ENCODE results near the gene TXNDC16. TPM values are rescaled to one million over a fixed set of nuclear protein-coding genes. Genes with fewer than 3 reads are reported as not detected.

The TXNDC16 gene
- total and polyA plus RNA-seq, 2 donors (not counting 3 experiments of a cell fraction or from before 2014, with no cell fraction given) = 2.3 to 4.5 TPM

DNA sequence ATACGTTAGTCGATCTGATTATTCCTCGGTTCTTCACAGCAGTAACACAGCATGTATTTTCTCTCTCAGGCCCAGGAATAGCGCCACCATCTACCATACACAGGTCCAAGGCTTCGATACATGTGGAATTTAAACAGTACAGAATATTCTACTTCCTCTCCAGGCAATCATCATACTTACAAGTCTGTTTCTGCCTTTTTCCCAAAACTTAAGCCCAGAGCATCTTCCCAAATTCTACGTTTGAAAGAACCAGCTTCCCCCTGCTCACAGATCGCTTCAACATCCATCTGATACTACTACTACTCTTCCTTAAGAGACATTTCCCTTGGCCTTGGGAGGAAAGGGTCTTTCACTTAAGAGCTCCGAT, 626 bp downstream of the TXNDC16 start:
- peak; percentile 78 for FAIRE-seq

More for the DNA sequence above, 626 bp downstream of the TXNDC16 start:
- H2AFZ ChIP-seq (ENCODE audit: low read depth, low read length) = peak overlapping the region; percentile 79
- H3K9ac ChIP-seq (replicated peaks; ENCODE audit: extremely low read depth, insufficient read depth, low read length) = peak overlapping the region; percentile 59
- peaks cover 9% of the 10 kb centered on the region for H3K4me1 ChIP-seq (ENCODE audit: control insufficient read depth, extremely low read depth, insufficient read depth, low read length)
- intact Hi-C loops (cut with micrococcal nuclease) (loop anchor here (1.0 to 10.0 kb wide), 6 partner anchors 156 to 1887 kb away; partner anchors contain the start of genes GNPNAT1, PSMC6, SAV1 and STYX), dilution Hi-C loops (cut with MboI; ENCODE audit: extremely low pct_ligation_motif_present, low sequenced_read_pairs) (no loop called here)
- ChIA-PET POLR2A (interaction anchor here (0.7 to 1.0 kb wide), 2 partner anchors 110 to 156 kb away, joined by 3 to 5 read pairs; no protein-coding TSS in a partner anchor), CTCF (interaction anchor here (0.6 to 2.2 kb wide), 9 partner anchors 11 to 1931 kb away, joined by 3 to 9 read pairs (median 4); partner anchors contain the start of gene ERO1A)
- BruUV-seq (replicated peaks) = no TSS peak
- H3K79me2 ChIP-seq (ENCODE audit: control insufficient read depth, insufficient read depth, low read length) = no peaks in the 10 kb centered on the region
- DNase-seq (ENCODE audit: low read depth, low spot score) = peak; percentile 62
- no peaks in the 10 kb centered on the region for H3K9me3 ChIP-seq (replicated peaks; ENCODE audit: control insufficient read depth, insufficient read depth, low read length)
- H4K20me1 ChIP-seq (replicated peaks; ENCODE audit: control insufficient read depth, extremely low read depth, insufficient read depth, low read length) = no peaks in the 10 kb centered on the region
- TF ChIP-seq, protein P1, sequence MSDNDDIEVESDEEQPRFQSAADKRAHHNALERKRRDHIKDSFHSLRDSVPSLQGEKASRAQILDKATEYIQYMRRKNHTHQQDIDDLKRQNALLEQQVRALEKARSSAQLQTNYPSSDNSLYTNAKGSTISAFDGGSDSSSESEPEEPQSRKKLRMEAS (IDR thresholded peaks at IDR 0.05; ENCODE audit: insufficient read depth, insufficient read length) = no peak
- TF ChIP-seq JUN (IDR thresholded peaks at IDR 0.05; ENCODE audit: borderline replicate concordance, insufficient read depth, insufficient read length, low read depth) (no peak), EZH2 (IDR thresholded peaks at IDR 0.05; ENCODE audit: borderline replicate concordance, low read depth, low read length, severe bottlenecking) (no peak)
- TF ChIP-seq, protein P2, sequence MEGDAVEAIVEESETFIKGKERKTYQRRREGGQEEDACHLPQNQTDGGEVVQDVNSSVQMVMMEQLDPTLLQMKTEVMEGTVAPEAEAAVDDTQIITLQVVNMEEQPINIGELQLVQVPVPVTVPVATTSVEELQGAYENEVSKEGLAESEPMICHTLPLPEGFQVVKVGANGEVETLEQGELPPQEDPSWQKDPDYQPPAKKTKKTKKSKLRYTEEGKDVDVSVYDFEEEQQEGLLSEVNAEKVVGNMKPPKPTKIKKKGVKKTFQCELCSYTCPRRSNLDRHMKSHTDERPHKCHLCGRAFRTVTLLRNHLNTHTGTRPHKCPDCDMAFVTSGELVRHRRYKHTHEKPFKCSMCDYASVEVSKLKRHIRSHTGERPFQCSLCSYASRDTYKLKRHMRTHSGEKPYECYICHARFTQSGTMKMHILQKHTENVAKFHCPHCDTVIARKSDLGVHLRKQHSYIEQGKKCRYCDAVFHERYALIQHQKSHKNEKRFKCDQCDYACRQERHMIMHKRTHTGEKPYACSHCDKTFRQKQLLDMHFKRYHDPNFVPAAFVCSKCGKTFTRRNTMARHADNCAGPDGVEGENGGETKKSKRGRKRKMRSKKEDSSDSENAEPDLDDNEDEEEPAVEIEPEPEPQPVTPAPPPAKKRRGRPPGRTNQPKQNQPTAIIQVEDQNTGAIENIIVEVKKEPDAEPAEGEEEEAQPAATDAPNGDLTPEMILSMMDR (IDR thresholded peaks at IDR 0.05; ENCODE audit: extremely low read depth in 1 of 2, insufficient read depth in 1 of 2, low read depth in 1 of 2, low read length in 2 of 2) = peak in 1 of 2 donors; percentile 15
- H3K36me3 ChIP-seq (ENCODE audit: control insufficient read depth in 2 of 2, extremely low read depth in 1 of 2, insufficient read depth in 2 of 2, low read length in 2 of 2) = no peaks in the 10 kb centered on the region
- peak overlapping the region; percentile 37 for H3K27ac ChIP-seq (ENCODE audit: insufficient read depth, low read depth, low read length)
- no peaks in the 10 kb centered on the region for H3K27me3 ChIP-seq (ENCODE audit: control insufficient read depth in 2 of 2, insufficient read depth in 2 of 2, low read length in 2 of 2)
- H3K9me1 ChIP-seq (replicated peaks; ENCODE audit: control insufficient read depth, extremely low read depth, insufficient read depth, low read length) = no peaks in the 10 kb centered on the region
- H3K4me3 ChIP-seq (replicated peaks in 1 of 3; ENCODE audit: insufficient read depth in 1 of 3, low read depth in 1 of 3, low read length in 3 of 3) = peak overlapping the region; percentile 69 to 84 (median 76)
- peak overlapping the region; percentile 90 for H3K4me2 ChIP-seq (ENCODE audit: insufficient read depth, low read length)
